Mesothelial cell of epicardium (in vitro differentiated cells): ENCODE data around the gene DNAJC8. TPM values are rescaled to one million over a fixed set of nuclear protein-coding genes. Genes with fewer than 3 reads are reported as not detected.

Experiments used
- DNase-seq, 2 experiments: peaks; one replicate each; pipeline ENCODE4 v3.0.0; 2021; ENCODE audit warnings: low spot score in 2 of 2; ENCODE audit not compliant: unreplicated experiment in 2 of 2
- H3K27ac Mint-ChIP-seq: 2 replicates; pipeline ENCODE4 v1.8.0; 2021; ENCODE audit warnings: mixed read lengths
- H3K27me3 Mint-ChIP-seq: 2 replicates; pipeline ENCODE4 v1.8.0; 2021; ENCODE audit warnings: low read depth, mixed read lengths
- H3K36me3 Mint-ChIP-seq: 2 replicates; pipeline ENCODE4 v1.8.0; 2021; ENCODE audit warnings: mixed read lengths
- H3K4me1 Mint-ChIP-seq: 2 replicates; pipeline ENCODE4 v1.8.0; 2021; ENCODE audit warnings: mixed read lengths
- H3K4me3 Mint-ChIP-seq: 2 replicates; pipeline ENCODE4 v1.8.0; 2021; ENCODE audit warnings: mild to moderate bottlenecking, moderate library complexity, mixed read lengths
- H3K9me3 Mint-ChIP-seq: 2 replicates; pipeline ENCODE4 v1.8.0; 2021; ENCODE audit warnings: mixed read lengths
- total RNA-seq: library from RNA; stranded (reverse); gene quantifications from 3 replicates; pipeline ENCODE4 v1.2.1, GENCODE V29; 2021
- TF ChIP-seq, protein P1 (sequence below): fragments of 200-600 bp; sonication (generic); IDR thresholded peaks from one replicate; pipeline ENCODE4 v1.5.0; 2021; ENCODE audit warnings: antibody characterized with exemption; ENCODE audit not compliant: unreplicated experiment

Gene DNAJC8
- total RNA-seq, 1 donor from 2014 or later = 79.7 TPM

DNA sequence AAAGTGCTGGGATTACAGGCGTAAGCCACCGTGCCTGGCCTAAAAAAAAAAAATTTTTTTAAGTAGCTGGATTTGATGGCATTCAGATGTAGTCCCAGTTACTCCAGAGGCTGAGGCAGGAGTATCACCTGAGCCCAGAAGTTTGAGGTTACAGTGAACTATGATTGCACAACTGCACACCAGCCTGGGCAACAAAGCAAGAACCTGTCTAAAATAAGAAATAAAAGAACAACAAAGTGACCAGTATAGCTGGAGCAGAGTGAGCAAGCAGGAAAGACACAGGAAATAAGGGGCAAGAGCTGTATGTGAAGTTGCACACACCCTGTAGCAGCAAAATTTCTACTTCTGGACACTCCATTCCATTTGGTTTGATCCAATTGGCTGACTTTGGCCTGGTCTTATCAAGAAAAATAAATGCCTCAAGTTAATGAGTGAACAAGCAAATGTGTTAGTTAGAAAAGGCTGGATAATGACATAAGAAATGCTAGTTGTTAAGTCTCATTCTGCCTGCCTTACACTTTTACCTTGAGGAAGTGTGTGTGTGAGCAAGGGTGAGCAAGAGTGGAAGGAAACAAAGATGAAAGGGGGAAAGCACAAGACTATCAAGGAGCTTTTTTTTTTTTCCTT lies 11.0 kb upstream of the DNAJC8 start:
- DNase-seq = no peak
- TF ChIP-seq, protein P1, sequence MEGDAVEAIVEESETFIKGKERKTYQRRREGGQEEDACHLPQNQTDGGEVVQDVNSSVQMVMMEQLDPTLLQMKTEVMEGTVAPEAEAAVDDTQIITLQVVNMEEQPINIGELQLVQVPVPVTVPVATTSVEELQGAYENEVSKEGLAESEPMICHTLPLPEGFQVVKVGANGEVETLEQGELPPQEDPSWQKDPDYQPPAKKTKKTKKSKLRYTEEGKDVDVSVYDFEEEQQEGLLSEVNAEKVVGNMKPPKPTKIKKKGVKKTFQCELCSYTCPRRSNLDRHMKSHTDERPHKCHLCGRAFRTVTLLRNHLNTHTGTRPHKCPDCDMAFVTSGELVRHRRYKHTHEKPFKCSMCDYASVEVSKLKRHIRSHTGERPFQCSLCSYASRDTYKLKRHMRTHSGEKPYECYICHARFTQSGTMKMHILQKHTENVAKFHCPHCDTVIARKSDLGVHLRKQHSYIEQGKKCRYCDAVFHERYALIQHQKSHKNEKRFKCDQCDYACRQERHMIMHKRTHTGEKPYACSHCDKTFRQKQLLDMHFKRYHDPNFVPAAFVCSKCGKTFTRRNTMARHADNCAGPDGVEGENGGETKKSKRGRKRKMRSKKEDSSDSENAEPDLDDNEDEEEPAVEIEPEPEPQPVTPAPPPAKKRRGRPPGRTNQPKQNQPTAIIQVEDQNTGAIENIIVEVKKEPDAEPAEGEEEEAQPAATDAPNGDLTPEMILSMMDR = no peak
- H3K4me1 Mint-ChIP-seq = peaks cover 30% of the 10 kb centered on the region
- no peaks in the 10 kb centered on the region for H3K27me3 Mint-ChIP-seq
- H3K4me3 Mint-ChIP-seq = no peak overlapping the region
- no peaks in the 10 kb centered on the region for H3K36me3 Mint-ChIP-seq
- peak overlapping the region; percentile 79 for H3K27ac Mint-ChIP-seq
- H3K9me3 Mint-ChIP-seq = no peaks in the 10 kb centered on the region

DNA sequence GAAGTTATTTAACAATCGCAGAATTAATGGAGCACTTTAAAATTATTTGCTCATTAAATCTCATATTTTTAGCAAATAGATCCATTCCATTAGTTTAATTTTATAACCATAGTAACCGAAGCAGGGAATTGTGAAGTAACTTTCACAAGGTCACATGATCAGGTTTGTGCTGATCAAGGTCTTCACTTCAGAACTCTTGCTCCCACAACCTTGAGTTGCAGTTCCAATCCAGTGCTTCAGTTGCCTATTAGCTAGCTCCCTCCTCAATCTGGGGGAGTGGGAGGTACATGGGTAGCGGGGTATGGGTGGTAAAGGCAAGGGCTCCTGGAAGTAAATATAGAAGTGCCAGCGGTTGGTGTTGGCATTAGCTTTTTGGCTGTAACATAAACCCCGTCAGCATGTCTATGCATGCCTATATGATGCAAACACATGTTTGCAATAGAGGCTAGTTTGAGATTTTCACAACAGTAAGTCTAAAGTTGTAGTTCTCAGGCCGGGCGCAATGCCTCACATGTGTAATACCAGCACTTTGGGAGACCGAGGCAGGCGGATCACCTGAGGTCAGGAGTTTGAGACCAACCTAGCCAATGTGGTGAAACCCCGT lies 8.9 kb upstream of the DNAJC8 start:
- DNase-seq = no peak
- peaks cover 15% of the 10 kb centered on the region for H3K4me1 Mint-ChIP-seq
- TF ChIP-seq, protein P1 = no peak
- no peak overlapping the region for H3K27ac Mint-ChIP-seq
- H3K36me3 Mint-ChIP-seq = no peaks in the 10 kb centered on the region
- H3K9me3 Mint-ChIP-seq = no peaks in the 10 kb centered on the region
- H3K4me3 Mint-ChIP-seq = no peak overlapping the region
- H3K27me3 Mint-ChIP-seq = no peaks in the 10 kb centered on the region

GRCh38 chr1:28240024-28240423 lies 7.2 kb upstream of the DNAJC8 start:
- Mint-ChIP-seq H3K36me3 (no peaks in the 10 kb centered on the region), H3K9me3 (no peaks in the 10 kb centered on the region), H3K4me1 (peaks cover 11% of the 10 kb centered on the region), H3K27me3 (no peaks in the 10 kb centered on the region), H3K27ac (no peak overlapping the region), H3K4me3 (no peak overlapping the region)
- DNase-seq = no peak
- TF ChIP-seq, protein P1 = no peak

- Mint-ChIP-seq H3K4me1 (peaks cover 10% of the 10 kb centered on the region), H3K27me3 (no peaks in the 10 kb centered on the region), H3K36me3 (no peaks in the 10 kb centered on the region), H3K27ac (peak overlapping the region; percentile 58), H3K9me3 (no peaks in the 10 kb centered on the region), H3K4me3 (no peak overlapping the region)
- TF ChIP-seq, protein P1 = no peak
- no peak for DNase-seq
These were observed 6.2 kb upstream of the DNAJC8 start for GRCh38 chr1:28239004-28239403.

- no peak for DNase-seq
- Mint-ChIP-seq H3K4me3 (no peak overlapping the region), H3K27ac (no peak overlapping the region), H3K4me1 (peaks cover 15% of the 10 kb centered on the region), H3K27me3 (no peaks in the 10 kb centered on the region), H3K36me3 (no peaks in the 10 kb centered on the region), H3K9me3 (no peaks in the 10 kb centered on the region)
- TF ChIP-seq, protein P1 = no peak
These were observed 4.0 kb upstream of the DNAJC8 start for GRCh38 chr1:28236656-28237322.
